ENCODE data around the gene GALNT5.
"Not testable (repeated sequence)": the region's sequence is repeated elsewhere in the genome, so short reads cannot be mapped to it uniquely, and the experiment has no call there.

The GALNT5 gene, protein sequence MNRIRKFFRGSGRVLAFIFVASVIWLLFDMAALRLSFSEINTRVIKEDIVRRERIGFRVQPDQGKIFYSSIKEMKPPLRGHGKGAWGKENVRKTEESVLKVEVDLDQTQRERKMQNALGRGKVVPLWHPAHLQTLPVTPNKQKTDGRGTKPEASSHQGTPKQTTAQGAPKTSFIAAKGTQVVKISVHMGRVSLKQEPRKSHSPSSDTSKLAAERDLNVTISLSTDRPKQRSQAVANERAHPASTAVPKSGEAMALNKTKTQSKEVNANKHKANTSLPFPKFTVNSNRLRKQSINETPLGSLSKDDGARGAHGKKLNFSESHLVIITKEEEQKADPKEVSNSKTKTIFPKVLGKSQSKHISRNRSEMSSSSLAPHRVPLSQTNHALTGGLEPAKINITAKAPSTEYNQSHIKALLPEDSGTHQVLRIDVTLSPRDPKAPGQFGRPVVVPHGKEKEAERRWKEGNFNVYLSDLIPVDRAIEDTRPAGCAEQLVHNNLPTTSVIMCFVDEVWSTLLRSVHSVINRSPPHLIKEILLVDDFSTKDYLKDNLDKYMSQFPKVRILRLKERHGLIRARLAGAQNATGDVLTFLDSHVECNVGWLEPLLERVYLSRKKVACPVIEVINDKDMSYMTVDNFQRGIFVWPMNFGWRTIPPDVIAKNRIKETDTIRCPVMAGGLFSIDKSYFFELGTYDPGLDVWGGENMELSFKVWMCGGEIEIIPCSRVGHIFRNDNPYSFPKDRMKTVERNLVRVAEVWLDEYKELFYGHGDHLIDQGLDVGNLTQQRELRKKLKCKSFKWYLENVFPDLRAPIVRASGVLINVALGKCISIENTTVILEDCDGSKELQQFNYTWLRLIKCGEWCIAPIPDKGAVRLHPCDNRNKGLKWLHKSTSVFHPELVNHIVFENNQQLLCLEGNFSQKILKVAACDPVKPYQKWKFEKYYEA

GRCh38 chr2:157257312-157258252 lies at the start of gene GALNT5:
Gene GALNT5 (plus strand): TSS chr2:157257705. CDS start chr2:157258083, 378 bp downstream.
- intact Hi-C loops (cut with DNase I) = no loop called here
- peak in 1 of 10 donors; percentile 72 for DNase-seq

DNA sequence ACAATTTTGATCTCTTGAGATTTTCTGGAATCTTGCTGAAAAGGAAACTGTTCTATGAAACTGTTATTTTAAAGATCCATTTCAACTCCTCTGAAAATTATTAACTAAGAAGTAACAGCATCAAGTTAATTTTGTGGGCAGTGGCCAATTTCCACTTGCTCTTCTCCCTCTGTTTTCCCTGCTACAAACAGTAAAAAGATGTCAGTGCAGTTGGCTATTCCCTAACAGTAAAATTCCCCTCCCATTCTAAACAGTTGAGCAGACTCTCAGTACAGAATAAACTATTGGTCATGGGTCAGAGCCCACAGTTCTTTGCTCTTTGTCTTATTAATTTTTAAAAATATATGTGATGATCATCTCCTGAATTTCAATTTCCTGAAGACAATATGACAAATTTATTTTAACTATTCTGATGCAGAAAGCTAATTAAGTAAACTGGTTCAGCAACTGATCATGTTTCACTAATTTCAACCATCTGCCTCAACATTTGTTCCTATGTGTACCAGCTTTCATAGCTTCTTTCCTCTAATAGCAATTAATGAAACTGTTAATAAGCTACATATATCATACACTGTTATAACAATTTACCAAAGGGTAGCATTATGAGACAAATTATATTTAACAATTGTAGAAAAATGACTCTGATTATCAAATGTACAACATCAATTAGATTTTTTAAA lies 41.1 kb upstream of the GALNT5 start:
- intact Hi-C loops (cut with DNase I) = no loop called here

GRCh38 chr2:157217409-157217808 lies 40.1 kb upstream of the GALNT5 start:
- no peak for DNase-seq
- intact Hi-C loops (cut with DNase I) = no loop called here

More for the DNA sequence above, 41.1 kb upstream of the GALNT5 start:
- DNase-seq = no peak

DNA sequence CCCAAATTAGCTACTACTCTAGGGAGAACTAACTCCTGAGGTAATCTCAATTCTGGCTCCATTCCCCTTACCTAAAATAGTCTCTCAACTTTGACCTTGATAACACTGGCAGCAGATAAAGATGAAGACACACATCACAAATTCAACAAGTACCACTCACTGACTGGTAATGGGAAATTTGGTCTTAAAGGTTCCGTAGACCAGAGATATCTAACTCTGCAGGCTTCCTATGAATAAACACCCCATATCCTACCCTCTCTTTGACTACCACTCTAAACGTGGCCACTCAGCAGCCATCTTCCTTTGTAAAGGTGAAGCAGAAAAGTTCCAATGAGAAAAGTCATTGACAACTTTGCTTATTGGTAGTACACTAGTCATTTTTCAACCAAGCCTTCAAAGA lies 38.6 kb upstream of the GALNT5 start:
- intact Hi-C loops (cut with DNase I) = no loop called here
- no peak for DNase-seq

DNA sequence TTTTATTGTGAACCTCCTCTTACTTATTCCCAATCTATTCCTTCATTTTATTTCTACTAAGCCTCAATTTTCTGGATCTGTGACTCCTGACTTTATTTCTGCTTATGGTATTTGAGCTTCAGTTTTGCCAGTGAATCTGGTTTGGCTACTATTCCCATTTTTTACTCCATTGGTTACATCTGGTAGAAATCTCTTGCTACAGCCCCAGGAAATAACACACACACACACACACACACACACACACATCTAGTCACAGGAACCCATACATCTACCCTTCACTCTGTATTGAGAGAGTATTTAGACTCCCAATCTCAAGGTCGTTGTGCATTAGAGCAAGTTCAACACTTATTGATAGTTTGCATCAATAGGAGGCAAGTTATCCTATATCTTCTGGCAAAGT lies 37.0 kb upstream of the GALNT5 start:
- DNase-seq = no peak
- intact Hi-C loops (cut with DNase I) = no loop called here

DNA sequence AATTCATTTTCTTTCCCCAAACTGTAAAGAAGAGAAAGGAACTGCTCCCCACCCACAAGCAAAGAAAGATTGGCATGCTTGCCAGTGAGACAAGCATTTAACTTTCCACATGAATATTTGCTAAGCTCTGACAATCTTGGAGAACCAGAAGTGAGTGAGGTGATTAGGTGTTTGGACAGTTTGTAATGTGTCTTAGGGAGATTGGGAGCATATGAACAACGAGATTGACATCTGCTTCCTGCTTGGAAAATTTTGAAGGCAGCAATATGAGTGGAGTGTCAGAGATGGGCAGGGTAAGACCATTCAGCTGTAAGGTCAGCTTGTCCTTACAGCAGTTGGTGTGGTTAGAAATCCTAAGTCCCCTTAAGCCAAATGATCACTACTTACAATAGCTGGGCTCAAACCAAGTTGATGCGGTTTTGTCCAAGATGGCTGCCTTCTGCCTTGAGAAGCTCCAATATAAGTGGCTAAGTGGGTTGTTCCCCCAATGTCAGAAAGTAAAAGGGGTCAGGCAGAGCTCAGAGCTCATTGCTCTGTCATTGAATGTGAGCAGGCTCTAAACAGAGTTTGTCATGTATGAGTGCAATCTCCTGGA lies 36.0 kb upstream of the GALNT5 start:
- intact Hi-C loops (cut with DNase I) = no loop called here
- DNase-seq = no peak

DNA sequence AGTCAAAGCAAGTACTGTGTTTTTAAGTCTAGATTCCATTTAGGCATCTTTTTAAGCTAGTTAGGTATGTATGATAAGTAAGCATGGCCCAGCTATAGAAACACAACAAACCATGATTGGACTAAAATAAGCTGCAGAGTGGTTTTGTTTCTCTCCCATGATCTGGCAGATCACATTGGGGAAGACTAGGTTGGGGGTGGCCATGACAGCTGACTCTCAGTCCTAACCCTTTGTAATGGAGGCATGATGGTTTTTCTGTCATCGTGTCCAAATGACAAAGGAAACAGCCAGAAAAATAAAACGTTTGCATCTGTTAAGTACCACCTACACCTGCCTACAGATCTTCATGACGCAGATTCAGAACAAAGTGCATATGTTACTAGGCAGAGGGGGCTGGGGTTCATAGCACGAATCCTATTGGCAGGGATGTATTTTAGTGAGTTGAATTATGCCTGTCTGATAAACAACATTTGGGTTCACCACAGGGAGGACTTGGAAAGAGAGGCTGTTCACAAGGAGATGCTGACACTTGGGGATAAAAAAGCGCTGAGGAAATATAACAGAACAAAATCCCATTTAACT lies 33.8 kb upstream of the GALNT5 start:
- DNase-seq = no peak

DNA sequence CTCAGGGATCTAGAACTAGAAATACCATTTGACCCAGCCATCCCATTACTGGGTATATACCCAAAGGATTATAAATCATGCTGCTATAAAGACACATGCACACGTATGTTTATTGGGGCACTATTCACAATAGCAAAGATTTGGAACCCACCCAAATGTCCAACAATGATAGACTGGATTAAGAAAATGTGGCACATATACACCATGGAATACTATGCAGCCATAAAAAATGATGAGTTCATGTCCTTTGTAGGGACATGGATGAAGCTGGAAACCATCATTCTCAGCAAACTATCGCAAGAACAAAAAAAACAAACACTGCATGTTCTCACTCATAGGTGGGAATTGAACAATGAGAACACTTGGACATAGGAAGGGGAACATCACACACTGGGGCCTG lies 33.1 kb upstream of the GALNT5 start:
- intact Hi-C loops (cut with DNase I); DNase-seq: not testable (repeated sequence)

More for the DNA sequence above, 33.8 kb upstream of the GALNT5 start:
- intact Hi-C loops (cut with DNase I) = no loop called here

DNA sequence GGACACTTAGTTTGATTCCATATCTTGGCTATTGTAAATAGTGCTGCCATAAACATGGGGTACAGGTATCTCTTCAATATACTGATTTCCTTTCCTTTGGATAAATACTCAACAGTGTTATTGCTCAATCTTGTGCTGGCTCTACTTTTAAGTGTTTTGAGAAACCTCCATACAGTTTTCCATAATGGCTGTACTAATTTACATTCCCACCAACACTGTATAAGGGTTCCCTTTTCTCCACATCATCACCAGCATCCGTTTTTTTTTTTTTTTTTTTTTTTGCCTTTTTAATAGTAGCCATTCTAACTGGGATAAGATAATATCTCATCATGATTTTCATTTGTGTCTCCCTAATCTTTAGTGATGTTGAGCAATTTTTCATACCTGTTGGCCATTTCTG lies 29.9 kb upstream of the GALNT5 start:
- DNase-seq = no peak
- intact Hi-C loops (cut with DNase I) = no loop called here

- no peak for DNase-seq
- intact Hi-C loops (cut with DNase I) = no loop called here
Measured at GRCh38 chr2:157228946-157229345, 28.6 kb upstream of the GALNT5 start.

DNA sequence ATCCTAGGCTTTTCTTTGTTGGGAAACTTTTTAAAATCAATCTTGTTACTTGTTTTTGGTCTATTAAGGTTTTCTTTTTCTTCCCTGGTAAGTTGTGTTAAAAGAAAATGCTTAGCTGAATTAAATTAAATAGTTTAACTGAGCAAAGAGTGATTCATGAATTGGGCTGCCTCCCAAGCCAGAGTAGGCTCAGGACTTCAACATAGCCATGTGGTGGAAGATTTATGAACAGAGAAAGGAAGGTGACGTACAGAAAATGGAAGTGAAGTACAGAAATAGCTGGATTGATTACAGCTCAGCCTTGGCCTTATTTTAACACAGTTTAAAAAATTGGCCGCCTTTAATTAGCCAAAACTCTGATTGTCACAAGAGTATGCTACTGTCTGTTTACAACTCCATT lies 27.9 kb upstream of the GALNT5 start:
- intact Hi-C loops (cut with DNase I) = no loop called here
- peak in 3 of 10 donors; percentile 4 to 63 (median 8) for DNase-seq

DNA sequence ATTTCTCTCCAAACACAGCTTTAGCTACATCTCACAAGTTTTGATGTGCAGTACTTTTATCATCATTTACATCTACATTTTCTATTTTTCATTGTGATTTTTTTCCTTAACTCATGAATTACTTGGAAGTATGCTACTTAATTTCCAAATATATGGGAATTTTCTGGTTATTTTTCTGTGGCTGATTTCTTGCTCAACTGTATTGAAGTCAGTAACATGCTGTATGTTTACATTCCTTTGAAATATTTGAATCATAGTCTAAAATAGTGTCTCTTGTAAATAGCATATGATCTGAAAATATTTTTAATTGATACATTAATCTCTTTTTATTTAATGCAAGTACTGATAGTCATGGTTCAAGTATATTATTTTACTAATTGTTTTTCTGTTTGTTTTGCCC lies 26.0 kb upstream of the GALNT5 start:
- DNase-seq = no peak
- intact Hi-C loops (cut with DNase I) = no loop called here

- no peak for DNase-seq
- intact Hi-C loops (cut with DNase I) = no loop called here
Measured at GRCh38 chr2:157233506-157233905, 24.0 kb upstream of the GALNT5 start.

GRCh38 chr2:157236404-157236803 lies 21.1 kb upstream of the GALNT5 start:
- DNase-seq = no peak
- intact Hi-C loops (cut with DNase I) = no loop called here

GRCh38 chr2:157238296-157238695 lies 19.2 kb upstream of the GALNT5 start:
- intact Hi-C loops (cut with DNase I) = no loop called here
- no peak for DNase-seq

GRCh38 chr2:157244691-157245090 lies 12.8 kb upstream of the GALNT5 start:
- intact Hi-C loops (cut with DNase I) = no loop called here
- no peak for DNase-seq

- intact Hi-C loops (cut with DNase I) = no loop called here
- DNase-seq = no peak
Measured at GRCh38 chr2:157245144-157245840, 12.2 kb upstream of the GALNT5 start.

Measured in posterior cingulate gyrus (tissue), 11 donors.